Neutrophil (primary cell): ENCODE results near the gene HBA1.
A peak's percentile ranks its signal among the peaks of the same experiment; 100 is the strongest.
"Not testable (repeated sequence)": the region's sequence is repeated elsewhere in the genome, so short reads cannot be mapped to it uniquely, and the experiment has no call there.

ENCODE experiments used
- H3K27ac ChIP-seq: fragments of 200-600 bp; sonication (generic); 2 replicates; pipeline ENCODE4 v1.5.1; 2016; ENCODE audit warnings: mild to moderate bottlenecking, moderate library complexity
- H3K27me3 ChIP-seq: fragments of 200-600 bp; sonication (generic); 2 replicates; pipeline ENCODE4 v1.6.0; 2016; ENCODE audit warnings: mild to moderate bottlenecking
- H3K36me3 ChIP-seq: fragments of 200-600 bp; sonication (generic); 2 replicates; pipeline ENCODE4 v1.5.1; 2017
- H3K4me1 ChIP-seq, 2 experiments: fragments of 200-600 bp in 1 of 2; sonication (generic) in 1 of 2; 1 replicate in 1 of 2; 2 replicates in 1 of 2; pipeline versions ENCODE4 v1.5.1 to v1.6.1; 2013 to 2016; ENCODE audit warnings: low read depth in 1 of 2, low read length in 1 of 2, mild to moderate bottlenecking in 1 of 2, moderate library complexity in 1 of 2; ENCODE audit not compliant: control insufficient read depth in 1 of 2, insufficient read depth in 1 of 2
- H3K4me3 ChIP-seq, 2 experiments: fragments of 200-600 bp in 1 of 2; sonication (generic) in 1 of 2; 1 replicate in 1 of 2; 2 replicates in 1 of 2; pipeline ENCODE4 v1.5.1; 2013 to 2016; ENCODE audit warnings: low read depth in 1 of 2, low read length in 1 of 2, mild to moderate bottlenecking in 1 of 2, moderate library complexity in 1 of 2
- H3K9me3 ChIP-seq: fragments of 200-600 bp; sonication (generic); 2 replicates; pipeline ENCODE4 v1.5.1; 2016
- CTCF ChIP-seq: fragments of 200-600 bp; sonication (generic); IDR thresholded peaks from 2 replicates; pipeline ENCODE4 v1.5.1; 2016; ENCODE audit warnings: antibody characterized with exemption

Gene HBA1

GRCh38 chr16:146646-147045, 29.8 kb upstream of the HBA1 start:
- Histone ChIP-seq H3K36me3 (no peaks in the 10 kb centered on the region), H3K4me3 (no peak overlapping the region), H3K4me1 (no peaks in the 10 kb centered on the region), H3K27ac (no peak overlapping the region), H3K9me3 (no peaks in the 10 kb centered on the region), H3K27me3 (peaks cover 67% of the 10 kb centered on the region)
- TF ChIP-seq CTCF = no peak

GRCh38 chr16:149024-149660, 27.3 kb upstream of the HBA1 start:
- no peaks in the 10 kb centered on the region for H3K9me3 ChIP-seq
- no peak for TF ChIP-seq CTCF
- H3K4me3 ChIP-seq = no peak overlapping the region
- H3K36me3 ChIP-seq = no peaks in the 10 kb centered on the region
- peaks cover 0 to under 1% of the 10 kb centered on the region in 2 experiments for H3K4me1 ChIP-seq
- no peak overlapping the region for H3K27ac ChIP-seq
- peaks cover 72% of the 10 kb centered on the region for H3K27me3 ChIP-seq

- peaks cover 7 to 8% of the 10 kb centered on the region in 2 experiments for H3K4me1 ChIP-seq
- TF ChIP-seq CTCF = no peak
- H3K36me3 ChIP-seq = no peaks in the 10 kb centered on the region
- no peak within 1 kb of the TSS for H3K27ac ChIP-seq
- peaks cover 86% of the 10 kb centered on the region for H3K27me3 ChIP-seq
- H3K4me3 ChIP-seq = no peak within 1 kb of the TSS
- no peaks in the 10 kb centered on the region for H3K9me3 ChIP-seq
These were observed 24.0 kb upstream of the HBA1 start, which contains the start of gene HBZ for GRCh38 chr16:152141-153128. Gene HBZ, plus strand, starts transcription at chr16:152644. Its CDS starts 266 bp downstream, at chr16:152910.

GRCh38 chr16:153129-153521, 23.4 kb upstream of the HBA1 start:
- H3K27me3 ChIP-seq = peaks cover 89% of the 10 kb centered on the region
- H3K36me3 ChIP-seq, H3K4me1 ChIP-seq, H3K4me3 ChIP-seq, H3K27ac ChIP-seq, H3K9me3 ChIP-seq: not testable (repeated sequence)

- not testable (repeated sequence) for H3K27ac ChIP-seq, H3K9me3 ChIP-seq, H3K36me3 ChIP-seq, H3K4me3 ChIP-seq, H3K4me1 ChIP-seq
- peaks cover 88% of the 10 kb centered on the region for H3K27me3 ChIP-seq
These were observed 22.8 kb upstream of the HBA1 start for GRCh38 chr16:153550-154216.

GRCh38 chr16:154217-155030, 22.1 kb upstream of the HBA1 start:
- Histone ChIP-seq H3K27ac (no peak overlapping the region), H3K36me3 (no peaks in the 10 kb centered on the region), H3K4me1 (peaks cover 7 to 8% of the 10 kb centered on the region in 2 experiments), H3K27me3 (peaks cover 86% of the 10 kb centered on the region), H3K9me3 (no peaks in the 10 kb centered on the region), H3K4me3 (peak overlapping the region in 1 of 2 experiments; percentile 34)
- no peak for TF ChIP-seq CTCF
